Parathyroid adenoma (tissue), 2 donors: ENCODE results near the gene HAAO.

ENCODE experiments used
- H2AFZ ChIP-seq: fragments of 300-600 bp; sonication (generic); one replicate; pipeline ENCODE4 v1.7.0; 2017; ENCODE audit warnings: antibody characterized with exemption, mild to moderate bottlenecking
- H3K27ac ChIP-seq: fragments of 300-600 bp; sonication (generic); one replicate; pipeline ENCODE4 v1.7.0; 2017
- H3K27me3 ChIP-seq: fragments of 300-600 bp; sonication (generic); one replicate; pipeline ENCODE4 v1.7.0; 2017; ENCODE audit warnings: low read length; ENCODE audit not compliant: control insufficient read depth, insufficient read depth
- H3K36me3 ChIP-seq: fragments of 300-600 bp; sonication (generic); one replicate; pipeline ENCODE4 v1.7.0; 2017; ENCODE audit warnings: low read length; ENCODE audit not compliant: control insufficient read depth, insufficient read depth
- H3K4me1 ChIP-seq: fragments of 300-600 bp; sonication (generic); one replicate; pipeline ENCODE4 v1.7.0; 2017; ENCODE audit warnings: control low read depth
- H3K4me2 ChIP-seq: fragments of 300-600 bp; sonication (generic); one replicate; pipeline ENCODE4 v1.7.0; 2017; ENCODE audit warnings: low read length
- H3K4me3 ChIP-seq: fragments of 300-600 bp; sonication (generic); one replicate; pipeline ENCODE4 v1.7.0; 2017; ENCODE audit warnings: low read depth, low read length
- H3K79me2 ChIP-seq: fragments of 300-600 bp; sonication (generic); one replicate; pipeline ENCODE4 v1.7.0; 2017; ENCODE audit warnings: control low read depth
- H3K9ac ChIP-seq: fragments of 300-600 bp; sonication (generic); one replicate; pipeline ENCODE4 v1.7.0; 2017; ENCODE audit warnings: mild to moderate bottlenecking
- H3K9me3 ChIP-seq: fragments of 300-600 bp; sonication (generic); one replicate; pipeline ENCODE4 v1.7.0; 2017; ENCODE audit warnings: low read length; ENCODE audit not compliant: control insufficient read depth
- TF ChIP-seq, protein P1 (sequence below): fragments of 300-600 bp; sonication (generic); IDR thresholded peaks from one replicate; pipeline ENCODE4 v1.7.0; 2017; ENCODE audit warnings: antibody characterized with exemption, mild to moderate bottlenecking
- donor health status: primary hyperparathyroidism.

Gene HAAO

GRCh38 chr2:42783511-42783910, 8.9 kb downstream of the HAAO start:
- H2AFZ ChIP-seq = no peak overlapping the region
- H3K27me3 ChIP-seq = no peaks in the 10 kb centered on the region
- H3K79me2 ChIP-seq = no peaks in the 10 kb centered on the region
- H3K9ac ChIP-seq = no peak overlapping the region
- no peak overlapping the region for H3K4me2 ChIP-seq
- TF ChIP-seq, protein P1, sequence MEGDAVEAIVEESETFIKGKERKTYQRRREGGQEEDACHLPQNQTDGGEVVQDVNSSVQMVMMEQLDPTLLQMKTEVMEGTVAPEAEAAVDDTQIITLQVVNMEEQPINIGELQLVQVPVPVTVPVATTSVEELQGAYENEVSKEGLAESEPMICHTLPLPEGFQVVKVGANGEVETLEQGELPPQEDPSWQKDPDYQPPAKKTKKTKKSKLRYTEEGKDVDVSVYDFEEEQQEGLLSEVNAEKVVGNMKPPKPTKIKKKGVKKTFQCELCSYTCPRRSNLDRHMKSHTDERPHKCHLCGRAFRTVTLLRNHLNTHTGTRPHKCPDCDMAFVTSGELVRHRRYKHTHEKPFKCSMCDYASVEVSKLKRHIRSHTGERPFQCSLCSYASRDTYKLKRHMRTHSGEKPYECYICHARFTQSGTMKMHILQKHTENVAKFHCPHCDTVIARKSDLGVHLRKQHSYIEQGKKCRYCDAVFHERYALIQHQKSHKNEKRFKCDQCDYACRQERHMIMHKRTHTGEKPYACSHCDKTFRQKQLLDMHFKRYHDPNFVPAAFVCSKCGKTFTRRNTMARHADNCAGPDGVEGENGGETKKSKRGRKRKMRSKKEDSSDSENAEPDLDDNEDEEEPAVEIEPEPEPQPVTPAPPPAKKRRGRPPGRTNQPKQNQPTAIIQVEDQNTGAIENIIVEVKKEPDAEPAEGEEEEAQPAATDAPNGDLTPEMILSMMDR = no peak
- H3K27ac ChIP-seq = no peak overlapping the region
- no peak overlapping the region for H3K4me3 ChIP-seq
- no peaks in the 10 kb centered on the region for H3K4me1 ChIP-seq
- H3K36me3 ChIP-seq = no peaks in the 10 kb centered on the region
- no peaks in the 10 kb centered on the region for H3K9me3 ChIP-seq

- H3K79me2 ChIP-seq = no peaks in the 10 kb centered on the region
- H3K27me3 ChIP-seq = no peaks in the 10 kb centered on the region
- H3K27ac ChIP-seq = no peak overlapping the region
- no peak overlapping the region for H2AFZ ChIP-seq
- no peak overlapping the region for H3K4me2 ChIP-seq
- no peaks in the 10 kb centered on the region for H3K36me3 ChIP-seq
- no peak overlapping the region for H3K9ac ChIP-seq
- TF ChIP-seq, protein P1 = no peak
- H3K9me3 ChIP-seq = no peaks in the 10 kb centered on the region
- H3K4me3 ChIP-seq = no peak overlapping the region
- no peaks in the 10 kb centered on the region for H3K4me1 ChIP-seq
These were observed 11.2 kb downstream of the HAAO start for GRCh38 chr2:42781181-42781580.

DNA sequence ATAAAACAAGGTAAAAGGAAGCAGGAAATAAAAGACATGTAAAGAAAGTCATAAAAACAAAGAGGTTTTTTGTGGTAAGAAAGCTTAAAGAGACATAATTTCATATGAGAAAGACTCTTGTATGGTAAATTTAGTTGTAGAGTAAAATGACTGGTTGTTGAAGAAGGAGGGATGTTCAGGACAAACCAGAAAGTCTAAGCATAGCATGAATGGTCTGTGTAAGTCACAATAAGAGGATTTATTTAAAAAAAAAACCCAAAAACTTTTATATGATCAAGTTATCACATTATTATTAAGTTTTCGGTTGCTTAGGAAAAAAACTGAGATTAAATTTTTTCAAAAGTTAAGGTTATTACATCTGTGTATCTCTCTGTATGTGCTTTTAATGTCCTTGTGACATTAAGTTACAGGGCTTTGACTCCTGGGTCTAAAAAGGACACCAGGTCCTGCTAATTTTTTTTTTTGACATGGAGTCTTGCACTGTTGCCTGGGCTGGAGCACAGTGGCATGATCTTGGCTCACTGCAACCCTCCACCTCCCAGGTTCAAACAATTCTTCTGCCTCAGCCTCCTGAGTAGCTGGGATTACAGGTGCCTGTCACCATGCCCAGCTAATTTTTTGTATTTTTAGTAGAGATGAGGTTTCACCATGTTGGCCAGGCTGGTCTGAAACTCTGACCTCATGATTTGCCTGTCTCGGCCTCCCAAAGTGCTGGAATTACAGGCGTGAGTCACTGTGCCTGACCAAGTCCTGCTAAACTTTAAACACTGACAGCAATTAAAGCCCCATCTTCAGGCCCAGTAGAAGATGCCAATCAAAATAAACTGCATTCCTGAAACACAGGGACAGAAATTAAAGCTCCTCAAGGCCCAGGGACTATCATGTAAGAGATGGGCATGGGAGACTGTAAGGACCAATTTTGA, 14.2 kb downstream of the HAAO start:
- no peaks in the 10 kb centered on the region for H3K9me3 ChIP-seq
- no peaks in the 10 kb centered on the region for H3K36me3 ChIP-seq
- H3K9ac ChIP-seq = no peak overlapping the region
- no peaks in the 10 kb centered on the region for H3K79me2 ChIP-seq
- no peaks in the 10 kb centered on the region for H3K27me3 ChIP-seq
- no peak overlapping the region for H2AFZ ChIP-seq
- TF ChIP-seq, protein P1 = no peak
- H3K27ac ChIP-seq = no peak overlapping the region
- H3K4me1 ChIP-seq = no peaks in the 10 kb centered on the region
- H3K4me3 ChIP-seq = no peak overlapping the region
- H3K4me2 ChIP-seq = no peak overlapping the region

GRCh38 chr2:42775810-42776209, 16.6 kb downstream of the HAAO start:
- Histone ChIP-seq H3K27ac (no peak overlapping the region), H2AFZ (no peak overlapping the region)
- TF ChIP-seq, protein P1 = no peak

DNA sequence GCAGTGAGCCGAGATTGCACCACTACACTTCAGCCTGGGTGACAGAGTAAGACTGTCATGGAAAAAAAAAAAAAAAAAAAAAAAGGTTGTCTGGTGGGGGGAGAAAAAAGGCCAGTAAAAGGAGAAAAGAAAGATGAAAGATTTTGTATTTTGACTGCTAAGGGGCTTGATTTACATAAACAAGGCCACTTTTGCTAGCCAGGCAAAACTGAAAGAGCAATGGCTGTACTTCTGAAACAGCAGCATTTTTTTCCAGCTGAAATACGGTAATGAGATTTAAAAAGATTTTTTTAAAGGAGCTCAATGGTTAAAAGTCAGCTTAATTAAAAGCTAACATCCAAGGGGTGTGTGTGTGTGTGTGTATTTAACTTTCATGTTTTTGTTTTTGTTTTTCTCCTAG, 17.2 kb downstream of the HAAO start:
- H3K4me3 ChIP-seq = no peak overlapping the region
- no peak overlapping the region for H2AFZ ChIP-seq
- H3K79me2 ChIP-seq = no peaks in the 10 kb centered on the region
- H3K4me2 ChIP-seq = no peak overlapping the region
- no peak overlapping the region for H3K9ac ChIP-seq
- H3K36me3 ChIP-seq = no peaks in the 10 kb centered on the region
- H3K4me1 ChIP-seq = no peaks in the 10 kb centered on the region
- no peaks in the 10 kb centered on the region for H3K9me3 ChIP-seq
- TF ChIP-seq, protein P1 = no peak
- H3K27me3 ChIP-seq = no peaks in the 10 kb centered on the region
- no peak overlapping the region for H3K27ac ChIP-seq

More at GRCh38 chr2:42775810-42776209, 16.6 kb downstream of the HAAO start:
- Histone ChIP-seq H3K9me3 (no peaks in the 10 kb centered on the region), H3K4me2 (no peak overlapping the region), H3K9ac (no peak overlapping the region), H3K4me3 (no peak overlapping the region), H3K79me2 (no peaks in the 10 kb centered on the region), H3K4me1 (no peaks in the 10 kb centered on the region), H3K36me3 (no peaks in the 10 kb centered on the region), H3K27me3 (no peaks in the 10 kb centered on the region)
